Activated CD8-positive, alpha-beta memory T cell treated with anti-CD3 and anti-CD28 coated beads for 48 hours (primary cell): ENCODE results near the gene ASCC3.

Experiments used
- DNase-seq, 3 experiments: peaks; one replicate each; pipeline ENCODE4 v3.0.0-alpha.2; 2020; ENCODE audit warnings: low read depth in 2 of 3, low spot score in 2 of 3

ASCC3 gene

GRCh38 chr6:100726666-100727065, 154.5 kb downstream of the ASCC3 start:
- DNase-seq: no peak

GRCh38 chr6:100724696-100725095, 156.4 kb downstream of the ASCC3 start:
- DNase-seq: no peak

- DNase-seq: no peak
Measured at GRCh38 chr6:100724222-100724621, 156.9 kb downstream of the ASCC3 start.

- DNase-seq: no peak
Measured at GRCh38 chr6:100721256-100721655, 159.9 kb downstream of the ASCC3 start.

GRCh38 chr6:100719883-100720682, 161.0 kb downstream of the ASCC3 start:
- no peak for DNase-seq

- DNase-seq: no peak
Measured at GRCh38 chr6:100712997-100713396, 168.1 kb downstream of the ASCC3 start.

GRCh38 chr6:100706491-100706890, 174.6 kb downstream of the ASCC3 start:
- DNase-seq: no peak

- DNase-seq: no peak
Measured at GRCh38 chr6:100704961-100705360, 176.2 kb downstream of the ASCC3 start.

GRCh38 chr6:100701728-100702127, 179.4 kb downstream of the ASCC3 start:
- no peak for DNase-seq

GRCh38 chr6:100700009-100700408, 181.1 kb downstream of the ASCC3 start:
- DNase-seq: no peak

- DNase-seq: no peak
Measured at GRCh38 chr6:100695445-100695844, 185.7 kb downstream of the ASCC3 start.

GRCh38 chr6:100693249-100693927, 187.7 kb downstream of the ASCC3 start:
- DNase-seq: no peak

GRCh38 chr6:100691972-100692371, 189.2 kb downstream of the ASCC3 start:
- DNase-seq: no peak

GRCh38 chr6:100686216-100686615, 194.9 kb downstream of the ASCC3 start:
- DNase-seq: no peak

- no peak for DNase-seq
Measured at GRCh38 chr6:100685747-100686146, 195.4 kb downstream of the ASCC3 start.

GRCh38 chr6:100680163-100680562, 201.0 kb downstream of the ASCC3 start:
- DNase-seq: no peak

GRCh38 chr6:100678027-100678426, 203.1 kb downstream of the ASCC3 start:
- DNase-seq: no peak

- DNase-seq: no peak
Measured at GRCh38 chr6:100677240-100677639, 203.9 kb downstream of the ASCC3 start.

- DNase-seq: no peak
Measured at GRCh38 chr6:100673641-100674040, 207.5 kb downstream of the ASCC3 start.

GRCh38 chr6:100671740-100672139, 209.4 kb downstream of the ASCC3 start:
- no peak for DNase-seq

- no peak for DNase-seq
Measured at GRCh38 chr6:100670056-100670455, 211.1 kb downstream of the ASCC3 start.

- no peak for DNase-seq
Measured at GRCh38 chr6:100665041-100665380, 216.1 kb downstream of the ASCC3 start.
